Measurements from ENCODE around the gene OR2T29.
"Not testable (repeated sequence)": the region's sequence is repeated elsewhere in the genome, so short reads cannot be mapped to it uniquely, and the experiment has no call there.

GRCh38 chr1:248537449-248537848, 25.1 kb downstream of the OR2T29 start:
- TF ChIP-seq CTCF, EP300, POLR2A (IDR thresholded peaks at IDR 0.05): not testable (repeated sequence)

Measured in tibial nerve (tissue), 4 donors.